ENCODE data around the gene NT5E. TPM values are rescaled to one million over a fixed set of nuclear protein-coding genes. Genes with fewer than 3 reads are reported as not detected.

The NT5E gene
- total RNA-seq, 1 donor from 2014 or later: 0.29 TPM

GRCh38 chr6:85428486-85428885 lies 21.4 kb upstream of the NT5E start:
- Mint-ChIP-seq H3K36me3 (ENCODE audit: unreplicated experiment) (peaks cover 5% of the 10 kb centered on the region), H3K4me3 (ENCODE audit: unreplicated experiment) (no peak overlapping the region), H3K4me1 (ENCODE audit: low read depth, unreplicated experiment) (no peaks in the 10 kb centered on the region), H3K27ac (ENCODE audit: unreplicated experiment) (no peak overlapping the region), H3K27me3 (ENCODE audit: unreplicated experiment) (no peaks in the 10 kb centered on the region), H3K9me3 (ENCODE audit: unreplicated experiment) (no peaks in the 10 kb centered on the region)
- no peak for TF ChIP-seq CTCF (IDR thresholded peaks at IDR 0.05; ENCODE audit: partially characterized antibody, unreplicated experiment)
- DNase-seq: no peak

GRCh38 chr6:85429346-85429745 lies 20.5 kb upstream of the NT5E start:
- Mint-ChIP-seq H3K27ac (ENCODE audit: unreplicated experiment) (no peak overlapping the region), H3K4me1 (ENCODE audit: low read depth, unreplicated experiment) (no peaks in the 10 kb centered on the region), H3K36me3 (ENCODE audit: unreplicated experiment) (peaks cover 5% of the 10 kb centered on the region), H3K4me3 (ENCODE audit: unreplicated experiment) (no peak overlapping the region), H3K9me3 (ENCODE audit: unreplicated experiment) (peaks cover 2% of the 10 kb centered on the region), H3K27me3 (ENCODE audit: unreplicated experiment) (no peaks in the 10 kb centered on the region)
- DNase-seq: no peak
- TF ChIP-seq CTCF (IDR thresholded peaks at IDR 0.05; ENCODE audit: partially characterized antibody, unreplicated experiment): no peak

GRCh38 chr6:85431271-85431670 lies 18.6 kb upstream of the NT5E start:
- Mint-ChIP-seq H3K27me3 (ENCODE audit: unreplicated experiment) (no peaks in the 10 kb centered on the region), H3K4me1 (ENCODE audit: low read depth, unreplicated experiment) (no peaks in the 10 kb centered on the region), H3K36me3 (ENCODE audit: unreplicated experiment) (peaks cover 5% of the 10 kb centered on the region), H3K9me3 (ENCODE audit: unreplicated experiment) (peaks cover 2% of the 10 kb centered on the region), H3K27ac (ENCODE audit: unreplicated experiment) (no peak overlapping the region), H3K4me3 (ENCODE audit: unreplicated experiment) (no peak overlapping the region)
- DNase-seq: no peak
- TF ChIP-seq CTCF (IDR thresholded peaks at IDR 0.05; ENCODE audit: partially characterized antibody, unreplicated experiment): no peak

- Mint-ChIP-seq H3K36me3 (ENCODE audit: unreplicated experiment) (peaks cover 5% of the 10 kb centered on the region), H3K27ac (ENCODE audit: unreplicated experiment) (no peak overlapping the region), H3K9me3 (ENCODE audit: unreplicated experiment) (peaks cover 2% of the 10 kb centered on the region), H3K4me3 (ENCODE audit: unreplicated experiment) (no peak overlapping the region), H3K27me3 (ENCODE audit: unreplicated experiment) (no peaks in the 10 kb centered on the region), H3K4me1 (ENCODE audit: low read depth, unreplicated experiment) (no peaks in the 10 kb centered on the region)
- DNase-seq: no peak
- no peak for TF ChIP-seq CTCF (IDR thresholded peaks at IDR 0.05; ENCODE audit: partially characterized antibody, unreplicated experiment)
Observed at GRCh38 chr6:85432554-85432953, 17.3 kb upstream of the NT5E start.

- H3K27ac Mint-ChIP-seq (ENCODE audit: unreplicated experiment): no peak overlapping the region
- peaks cover 2% of the 10 kb centered on the region for H3K9me3 Mint-ChIP-seq (ENCODE audit: unreplicated experiment)
- peaks cover 5% of the 10 kb centered on the region for H3K36me3 Mint-ChIP-seq (ENCODE audit: unreplicated experiment)
- DNase-seq: no peak
- H3K4me3 Mint-ChIP-seq (ENCODE audit: unreplicated experiment): no peak overlapping the region
- peaks cover 2% of the 10 kb centered on the region for H3K27me3 Mint-ChIP-seq (ENCODE audit: unreplicated experiment)
- no peak for TF ChIP-seq CTCF (IDR thresholded peaks at IDR 0.05; ENCODE audit: partially characterized antibody, unreplicated experiment)
- H3K4me1 Mint-ChIP-seq (ENCODE audit: low read depth, unreplicated experiment): no peaks in the 10 kb centered on the region
Observed at GRCh38 chr6:85435851-85436250, 14.0 kb upstream of the NT5E start.
